PC-9 (cell line): Measurements from ENCODE around the gene FGF14. TPM values are rescaled to one million over a fixed set of nuclear protein-coding genes. Genes with fewer than 3 reads are reported as not detected.

Experiments used
- BruUV-seq: library from RNA; stranded (reverse); fragments of 400-500 nt; replicated peaks from 2 replicates; lab custom pipeline; 2021; lab: Mats Ljungman, UMichigan
- CTCF ChIA-PET: fragments of 300-600 bp; sonication (Branson Sonifier 250); formaldehyde crosslinking; loops from one replicate; lab custom pipeline; 2022; ENCODE audit warnings: antibody characterized with exemption; lab: Charles Lee
- POLR2A ChIA-PET: fragments of 300-600 bp; sonication (Branson Sonifier 250); formaldehyde crosslinking; loops from one replicate; lab custom pipeline; 2022; ENCODE audit warnings: antibody characterized with exemption; ENCODE audit not compliant: unreplicated experiment; lab: Charles Lee
- DNase-seq, 2 experiments: peaks; one replicate each; pipeline versions ENCODE4 v3.0.0 to v3.0.0-alpha.2; 2015 to 2022; ENCODE audit warnings: mixed read lengths in 1 of 2
- H2AFZ ChIP-seq: fragments of 200-600 bp; sonication (generic); 2 replicates; pipeline ENCODE4 v1.8.1; 2017; ENCODE audit warnings: antibody characterized with exemption
- H3F3A ChIP-seq: fragments of 200-600 bp; sonication (generic); 2 replicates; pipeline ENCODE4 v1.8.1; 2017; ENCODE audit warnings: antibody characterized with exemption, mild to moderate bottlenecking, low read depth; ENCODE audit not compliant: insufficient read depth
- H3K27ac ChIP-seq: fragments of 200-600 bp; sonication (generic); 2 replicates; pipeline ENCODE4 v1.6.1; 2016; ENCODE audit warnings: mixed run types
- H3K27me3 ChIP-seq: fragments of 200-600 bp; sonication (generic); 2 replicates; pipeline ENCODE4 v1.6.1; 2016; ENCODE audit warnings: low read depth, mixed run types; ENCODE audit not compliant: insufficient read depth
- H3K36me3 ChIP-seq: fragments of 200-600 bp; sonication (generic); 2 replicates; pipeline ENCODE4 v1.6.1; 2016; ENCODE audit warnings: low read depth, mixed run types
- H3K4me1 ChIP-seq: fragments of 200-600 bp; sonication (generic); replicated peaks from 2 replicates; pipeline ENCODE4 v1.6.1; 2016; ENCODE audit warnings: mixed run types; ENCODE audit not compliant: insufficient read depth
- H3K4me2 ChIP-seq: fragments of 200-600 bp; sonication (generic); 2 replicates; pipeline ENCODE4 v1.6.1; 2017; ENCODE audit warnings: mixed run types
- H3K4me3 ChIP-seq: fragments of 200-600 bp; sonication (generic); 2 replicates; pipeline ENCODE4 v1.6.1; 2016; ENCODE audit warnings: mixed run types
- H3K79me2 ChIP-seq: fragments of 200-600 bp; sonication (generic); 2 replicates; pipeline ENCODE4 v1.6.1; 2017; ENCODE audit warnings: low read depth, mixed run types
- H3K9me2 ChIP-seq: fragments of 200-600 bp; sonication (generic); 2 replicates; pipeline ENCODE4 v1.8.1; 2017; ENCODE audit warnings: mild to moderate bottlenecking; ENCODE audit not compliant: insufficient read depth
- H3K9me3 ChIP-seq: fragments of 200-600 bp; sonication (generic); 2 replicates; pipeline ENCODE4 v1.8.1; 2016; ENCODE audit warnings: low read depth; ENCODE audit not compliant: insufficient read depth
- H4K20me1 ChIP-seq: fragments of 200-600 bp; sonication (generic); 2 replicates; pipeline ENCODE4 v1.8.1; 2017; ENCODE audit not compliant: insufficient read depth
- CTCF ChIP-seq: fragments of 200-600 bp; sonication (generic); conservative IDR thresholded peaks from 2 replicates; pipeline ENCODE4 v1.6.1; 2017; ENCODE audit warnings: mixed run types, antibody characterized with exemption, mild to moderate bottlenecking, moderate library complexity
- EZH2 ChIP-seq: fragments of 200-600 bp; sonication (generic); IDR thresholded peaks from 2 replicates; pipeline ENCODE4 v1.8.0; 2017; ENCODE audit warnings: antibody characterized with exemption, low read depth
- intact Hi-C: fragments of 100-400 bp; cut with micrococcal nuclease; formaldehyde crosslinking; loops from one replicate; pipeline ENCODE4 v1.10.0; 2022; ENCODE audit not compliant: unreplicated experiment
- total RNA-seq: library from RNA; stranded (reverse); gene quantifications from 2 replicates; pipeline ENCODE4 v1.2.3, GENCODE V29; 2021

FGF14 gene
- total RNA-seq, 1 experiment from 2014 or later, result not detected

- Histone ChIP-seq H3K4me1 (no peaks in the 10 kb centered on the region), H3K27me3 (peaks cover 72% of the 10 kb centered on the region), H3K9me2 (no peaks in the 10 kb centered on the region), H3K9me3 (no peaks in the 10 kb centered on the region; the same call in 1 of the 2 replicates), H3F3A (no peaks in the 10 kb centered on the region), H3K27ac (no peak overlapping the region), H3K36me3 (no peaks in the 10 kb centered on the region), H4K20me1 (peaks cover 3% of the 10 kb centered on the region; the same call in 1 of the 2 replicates), H3K79me2 (no peaks in the 10 kb centered on the region), H2AFZ (no peak overlapping the region), H3K4me2 (no peak overlapping the region), H3K4me3 (no peak overlapping the region)
- intact Hi-C loops, result no loop called here
- CTCF ChIA-PET, result no interaction called here
- no TSS peak for BruUV-seq
- DNase-seq, result no peak
- POLR2A ChIA-PET, result no interaction called here
- TF ChIP-seq CTCF (no peak), EZH2 (no peak)
These were observed 471.5 kb downstream of the FGF14 start for GRCh38 chr13:101930331-101930730.

- Histone ChIP-seq H3K36me3 (no peaks in the 10 kb centered on the region), H3K4me3 (no peak overlapping the region), H3K27ac (no peak overlapping the region), H2AFZ (no peak overlapping the region), H4K20me1 (no peaks in the 10 kb centered on the region), H3F3A (no peaks in the 10 kb centered on the region), H3K4me1 (no peaks in the 10 kb centered on the region), H3K27me3 (peaks cover 62% of the 10 kb centered on the region), H3K9me3 (no peaks in the 10 kb centered on the region; the same call in 1 of the 2 replicates), H3K4me2 (no peak overlapping the region), H3K79me2 (no peaks in the 10 kb centered on the region), H3K9me2 (no peaks in the 10 kb centered on the region)
- no TSS peak for BruUV-seq
- POLR2A ChIA-PET, result no interaction called here
- no peak for TF ChIP-seq EZH2
- TF ChIP-seq CTCF, result no peak
- DNase-seq, result no peak
- intact Hi-C loops, result no loop called here
- CTCF ChIA-PET, result no interaction called here
These were observed 476.1 kb downstream of the FGF14 start for GRCh38 chr13:101925731-101926130.

GRCh38 chr13:101919541-101920181 is 482.2 kb downstream of the FGF14 start:
- Histone ChIP-seq H2AFZ (no peak overlapping the region), H3K4me3 (no peak overlapping the region), H3K27ac (no peak overlapping the region), H3K4me1 (no peaks in the 10 kb centered on the region), H3K79me2 (no peaks in the 10 kb centered on the region), H3K9me2 (no peaks in the 10 kb centered on the region), H3K9me3 (no peaks in the 10 kb centered on the region), H3F3A (no peaks in the 10 kb centered on the region), H3K4me2 (no peak overlapping the region), H3K36me3 (no peaks in the 10 kb centered on the region), H3K27me3 (peaks cover 58% of the 10 kb centered on the region), H4K20me1 (no peaks in the 10 kb centered on the region)
- CTCF ChIA-PET, result interaction anchor here (0.6 kb wide), 1 partner anchor 240 kb away, joined by 3 read pairs; no protein-coding TSS in a partner anchor
- intact Hi-C loops, result no loop called here
- BruUV-seq, result no TSS peak
- no peak for TF ChIP-seq EZH2
- no peak for TF ChIP-seq CTCF
- no peak for DNase-seq
- POLR2A ChIA-PET, result no interaction called here
